K562 (cell line): ENCODE data around the gene ZNF420.

ENCODE experiments used
- CTCF ChIP-seq, 3 experiments: IDR thresholded peaks in 2 of 3; conservative IDR thresholded peaks in 1 of 3; 2 replicates each; pipeline ENCODE4 v1.5.1; 2011 to 2012; ENCODE audit warnings: low read length in 3 of 3, mild to moderate bottlenecking in 3 of 3, control low read depth in 2 of 3, improper control_type of control experiment in 1 of 3, inconsistent platforms in 1 of 3, low read depth in 1 of 3, mixed read lengths in 1 of 3, moderate library complexity in 1 of 3; ENCODE audit not compliant: insufficient read depth in 2 of 3
- E2F1 ChIP-seq: sonication (generic); formaldehyde crosslinking; IDR thresholded peaks from 2 replicates; pipeline ENCODE4 v1.8.1; 2023; ENCODE audit warnings: mild to moderate bottlenecking, missing genetic modification reagents, moderate library complexity
- E2F6 ChIP-seq, 2 experiments: IDR thresholded peaks; 2 replicates each; pipeline ENCODE4 v1.6.1; 2011; ENCODE audit warnings: borderline replicate concordance in 1 of 2, control low read depth in 1 of 2, low read depth in 1 of 2, low read length in 1 of 2, mild to moderate bottlenecking in 1 of 2, mixed read lengths in 1 of 2, moderate library complexity in 1 of 2; ENCODE audit not compliant: insufficient read depth in 1 of 2, insufficient read length in 1 of 2, poor library complexity in 1 of 2, severe bottlenecking in 1 of 2; ENCODE audit errors: extremely low read depth in 1 of 2
- GABPA ChIP-seq: fragments of 200-800 bp; sonication (Bioruptor generic); conservative IDR thresholded peaks from 2 replicates; pipeline ENCODE4 v1.6.1; 2016; ENCODE audit warnings: low read depth, missing genetic modification characterization, missing compliant biosample characterization
- HDAC6 ChIP-seq: IDR thresholded peaks from 2 replicates; pipeline ENCODE4 v1.6.1; 2012; ENCODE audit warnings: low read depth, mild to moderate bottlenecking, control low read depth, inconsistent platforms, low read length, moderate library complexity
- POLR2A ChIP-seq: fragments of 450-650 bp; conservative IDR thresholded peaks from 2 replicates; pipeline ENCODE4 v1.6.1; 2016
- USF1 ChIP-seq: sonication (generic); formaldehyde crosslinking; IDR thresholded peaks from 2 replicates; pipeline ENCODE4 v1.9.0; 2022; ENCODE audit warnings: mild to moderate bottlenecking, missing genetic modification reagents
- YY1 ChIP-seq, 3 experiments: IDR thresholded peaks; 2 replicates each; pipeline ENCODE4 v1.6.1; 2011; ENCODE audit warnings: low read length in 2 of 3, mild to moderate bottlenecking in 2 of 3, moderate library complexity in 2 of 3, borderline replicate concordance in 1 of 3, control low read depth in 1 of 3, low read depth in 1 of 3; ENCODE audit not compliant: insufficient read depth in 3 of 3, insufficient replicate concordance in 2 of 3, control insufficient read depth in 1 of 3, insufficient read length in 1 of 3; ENCODE audit errors: extremely low read depth in 1 of 3
- ZKSCAN3 ChIP-seq: fragments of 250-450 bp; sonication (Bioruptor Pico); IDR thresholded peaks from 2 replicates; pipeline ENCODE4 v1.4.0; 2020
- ZNF175 ChIP-seq: fragments of 200-800 bp; sonication (Bioruptor generic); IDR thresholded peaks from 2 replicates; pipeline ENCODE4 v1.6.1; 2016; ENCODE audit warnings: low read depth, mild to moderate bottlenecking, missing genetic modification characterization, missing compliant biosample characterization
- ZNF253 ChIP-seq: fragments of 250-450 bp; sonication (Bioruptor Pico); conservative IDR thresholded peaks from 2 replicates; pipeline ENCODE4 v1.6.1; 2021; ENCODE audit warnings: mild to moderate bottlenecking
- ZNF277 ChIP-seq: fragments of 250-450 bp; sonication (Bioruptor Pico); IDR thresholded peaks from 2 replicates; pipeline ENCODE4 v1.8.0; 2022; ENCODE audit warnings: inconsistent platforms, mild to moderate bottlenecking, moderate library complexity, borderline replicate concordance
- TF ChIP-seq, protein P1 (sequence below): fragments of 450-650 bp; formaldehyde crosslinking; IDR thresholded peaks from 2 replicates; pipeline ENCODE4 v1.4.0; 2022; ENCODE audit warnings: missing genetic modification characterization
- TF ChIP-seq, protein P2 (sequence below), 2 experiments: fragments of 450-650 bp; conservative IDR thresholded peaks; 2 replicates each; pipeline ENCODE4 v1.6.1; 2017; ENCODE audit warnings: mild to moderate bottlenecking in 2 of 2, moderate library complexity in 2 of 2

DNA sequence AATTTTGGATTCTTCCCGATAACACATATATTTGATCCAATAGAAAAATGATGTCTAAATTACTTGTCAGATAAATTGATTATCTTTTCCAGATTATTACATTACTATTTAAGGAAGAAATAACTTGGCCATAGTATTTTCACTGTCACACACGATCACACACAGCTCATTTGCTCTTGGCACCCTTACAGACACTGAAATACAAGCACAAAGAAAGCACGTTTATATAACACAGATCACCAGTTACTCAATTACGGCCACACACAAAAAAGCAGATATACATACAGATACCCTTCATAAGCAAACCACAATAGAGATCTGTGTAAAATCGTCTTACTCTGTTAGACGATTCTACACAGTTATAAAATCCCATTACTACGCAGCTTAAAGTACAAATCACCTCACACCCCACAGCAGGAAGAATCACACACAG, 716 bp upstream of the ZNF420 start:
- TF ChIP-seq CTCF (IDR thresholded peaks at IDR 0.05 in 2 of 3, conservative IDR thresholded peaks at IDR 0.05 in 1 of 3; ENCODE audit: insufficient read depth in 2 of 3, low read depth in 1 of 3, low read length in 3 of 3) (no peak), USF1 (CRISPR knock-in tag) (no peak), ZKSCAN3 (CRISPR knock-in tag) (no peak), E2F1 (CRISPR knock-in tag) (no peak), ZNF277 (CRISPR knock-in tag) (no peak), HDAC6 (no peak), E2F6 (IDR thresholded peaks at IDR 0.05; ENCODE audit: borderline replicate concordance in 1 of 2, extremely low read depth in 1 of 2, insufficient read depth in 1 of 2, insufficient read length in 1 of 2, low read depth in 1 of 2, low read length in 1 of 2, poor library complexity in 1 of 2, severe bottlenecking in 1 of 2) (no peak), GABPA (tag) (no peak), ZNF253 (CRISPR knock-in tag) (no peak), YY1 (IDR thresholded peaks at IDR 0.05; ENCODE audit: borderline replicate concordance in 1 of 3, control insufficient read depth in 1 of 3, extremely low read depth in 1 of 3, insufficient read depth in 3 of 3, insufficient read length in 1 of 3, insufficient replicate concordance in 2 of 3, low read depth in 1 of 3, low read length in 2 of 3) (no peak), ZNF175 (CRISPR knock-in tag) (no peak), POLR2A (no peak)
- TF ChIP-seq, protein P1, sequence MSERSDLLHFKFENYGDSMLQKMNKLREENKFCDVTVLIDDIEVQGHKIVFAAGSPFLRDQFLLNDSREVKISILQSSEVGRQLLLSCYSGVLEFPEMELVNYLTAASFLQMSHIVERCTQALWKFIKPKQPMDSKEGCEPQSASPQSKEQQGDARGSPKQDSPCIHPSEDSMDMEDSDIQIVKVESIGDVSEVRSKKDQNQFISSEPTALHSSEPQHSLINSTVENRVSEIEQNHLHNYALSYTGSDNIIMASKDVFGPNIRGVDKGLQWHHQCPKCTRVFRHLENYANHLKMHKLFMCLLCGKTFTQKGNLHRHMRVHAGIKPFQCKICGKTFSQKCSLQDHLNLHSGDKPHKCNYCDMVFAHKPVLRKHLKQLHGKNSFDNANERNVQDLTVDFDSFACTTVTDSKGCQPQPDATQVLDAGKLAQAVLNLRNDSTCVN, result no peak
- TF ChIP-seq, protein P2, sequence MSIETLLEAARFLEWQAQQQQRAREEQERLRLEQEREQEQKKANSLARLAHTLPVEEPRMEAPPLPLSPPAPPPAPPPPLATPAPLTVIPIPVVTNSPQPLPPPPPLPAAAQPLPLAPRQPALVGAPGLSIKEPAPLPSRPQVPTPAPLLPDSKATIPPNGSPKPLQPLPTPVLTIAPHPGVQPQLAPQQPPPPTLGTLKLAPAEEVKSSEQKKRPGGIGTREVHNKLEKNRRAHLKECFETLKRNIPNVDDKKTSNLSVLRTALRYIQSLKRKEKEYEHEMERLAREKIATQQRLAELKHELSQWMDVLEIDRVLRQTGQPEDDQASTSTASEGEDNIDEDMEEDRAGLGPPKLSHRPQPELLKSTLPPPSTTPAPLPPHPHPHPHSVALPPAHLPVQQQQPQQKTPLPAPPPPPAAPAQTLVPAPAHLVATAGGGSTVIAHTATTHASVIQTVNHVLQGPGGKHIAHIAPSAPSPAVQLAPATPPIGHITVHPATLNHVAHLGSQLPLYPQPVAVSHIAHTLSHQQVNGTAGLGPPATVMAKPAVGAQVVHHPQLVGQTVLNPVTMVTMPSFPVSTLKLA (conservative IDR thresholded peaks at IDR 0.05), result no peak
